Measurements from ENCODE around the gene OLFM2. TPM values are rescaled to one million over a fixed set of nuclear protein-coding genes. Genes with fewer than 3 reads are reported as not detected.

The OLFM2 gene
- total RNA-seq, 2 donors from 2014 or later = 33.1 to 58.1 TPM

DNA sequence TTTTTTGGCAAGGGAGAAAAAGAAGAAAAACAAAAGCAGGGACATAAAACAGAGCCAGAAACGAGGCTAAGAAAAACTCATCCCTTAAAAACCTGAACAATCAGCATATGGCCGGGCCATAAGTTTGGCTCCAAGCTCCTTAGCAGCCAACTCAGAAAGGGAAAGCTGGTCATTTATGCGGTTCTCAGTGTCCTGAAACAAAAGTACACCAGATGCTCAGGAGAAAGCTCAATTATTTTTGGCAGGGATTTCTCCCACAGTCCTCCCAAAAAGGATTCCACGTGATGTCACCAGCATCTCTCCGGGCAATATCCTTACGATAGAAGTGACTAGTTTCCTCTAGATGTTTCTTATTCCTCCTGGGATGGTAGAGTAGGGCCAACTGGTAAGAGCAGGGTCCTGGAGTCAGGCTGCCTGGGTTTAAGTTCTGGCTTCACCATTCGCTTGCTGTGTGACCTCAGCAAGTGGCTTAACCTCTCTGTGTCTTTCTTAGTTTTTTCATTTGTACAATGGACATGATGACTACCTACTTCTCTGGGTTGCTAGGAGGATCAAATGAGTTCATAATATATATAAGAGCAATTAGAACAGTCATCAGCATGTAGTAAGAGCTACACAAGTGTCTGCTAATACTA lies 67.2 kb downstream of the OLFM2 start:
- DNase-seq = no peak
- H3K4me1 Mint-ChIP-seq = peaks cover 14% of the 10 kb centered on the region
- TF ChIP-seq, protein P1, sequence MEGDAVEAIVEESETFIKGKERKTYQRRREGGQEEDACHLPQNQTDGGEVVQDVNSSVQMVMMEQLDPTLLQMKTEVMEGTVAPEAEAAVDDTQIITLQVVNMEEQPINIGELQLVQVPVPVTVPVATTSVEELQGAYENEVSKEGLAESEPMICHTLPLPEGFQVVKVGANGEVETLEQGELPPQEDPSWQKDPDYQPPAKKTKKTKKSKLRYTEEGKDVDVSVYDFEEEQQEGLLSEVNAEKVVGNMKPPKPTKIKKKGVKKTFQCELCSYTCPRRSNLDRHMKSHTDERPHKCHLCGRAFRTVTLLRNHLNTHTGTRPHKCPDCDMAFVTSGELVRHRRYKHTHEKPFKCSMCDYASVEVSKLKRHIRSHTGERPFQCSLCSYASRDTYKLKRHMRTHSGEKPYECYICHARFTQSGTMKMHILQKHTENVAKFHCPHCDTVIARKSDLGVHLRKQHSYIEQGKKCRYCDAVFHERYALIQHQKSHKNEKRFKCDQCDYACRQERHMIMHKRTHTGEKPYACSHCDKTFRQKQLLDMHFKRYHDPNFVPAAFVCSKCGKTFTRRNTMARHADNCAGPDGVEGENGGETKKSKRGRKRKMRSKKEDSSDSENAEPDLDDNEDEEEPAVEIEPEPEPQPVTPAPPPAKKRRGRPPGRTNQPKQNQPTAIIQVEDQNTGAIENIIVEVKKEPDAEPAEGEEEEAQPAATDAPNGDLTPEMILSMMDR (conservative IDR thresholded peaks at IDR 0.05) = no peak

DNA sequence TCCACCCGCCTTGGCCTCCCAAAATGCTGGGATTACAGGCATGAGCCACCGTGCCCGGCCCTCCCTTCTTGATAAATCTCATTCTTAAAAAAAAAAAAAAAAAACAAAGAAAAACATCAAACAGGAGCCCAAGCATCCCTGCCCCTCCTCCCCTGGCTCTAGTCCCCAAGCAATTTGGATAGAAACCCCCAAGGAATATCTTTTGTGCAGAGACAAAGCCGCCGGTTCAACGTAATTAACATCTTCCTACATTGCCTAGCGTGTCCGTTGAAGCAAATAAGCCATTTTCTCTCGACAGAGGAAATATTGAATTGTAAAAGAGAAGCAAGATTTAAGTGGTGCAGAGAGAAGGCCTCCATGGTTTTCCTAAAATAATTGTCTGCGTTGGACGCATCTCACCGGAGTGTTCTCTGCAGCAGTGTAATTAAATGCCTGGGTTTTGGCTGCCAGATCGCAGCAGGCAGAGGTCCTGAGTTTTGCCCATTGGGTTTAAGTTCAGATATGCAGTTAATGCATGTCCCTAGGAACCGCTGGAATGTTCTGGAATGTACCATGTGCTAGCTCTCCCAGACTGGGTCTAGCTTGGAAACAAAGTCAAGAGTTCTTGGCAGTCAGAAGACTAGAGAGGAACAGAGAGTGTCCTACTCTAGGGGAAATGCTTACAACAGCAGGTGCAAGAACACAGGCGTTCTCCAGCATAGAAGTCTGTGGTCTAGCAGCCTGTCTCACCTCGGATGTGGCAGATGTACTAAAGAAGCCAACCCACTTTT lies 70.4 kb downstream of the OLFM2 start:
- 86% methylated on average over 10 to 16 of the region's 16 CpGs for WGBS, 2 experiments (ENCODE audit: insufficient coverage in 1 of 2, insufficient read length in 1 of 2)
- H3K27ac ChIP-seq (ENCODE audit: low read depth, low read length) = no peak overlapping the region
- H3K4me1 Mint-ChIP-seq = no peaks in the 10 kb centered on the region
- no peaks in the 10 kb centered on the region for H3K36me3 Mint-ChIP-seq (ENCODE audit: low read depth)
- no peak overlapping the region for H3K9ac ChIP-seq (ENCODE audit: extremely low read depth, low read length, poor library complexity, severe bottlenecking)
- no peaks in the 10 kb centered on the region for H3K36me3 ChIP-seq (ENCODE audit: control insufficient read depth, insufficient read depth, low read length)
- DNase-seq = no peak
- H3K27me3 ChIP-seq (ENCODE audit: control insufficient read depth, insufficient read depth, low read length, poor library complexity, severe bottlenecking) = no peaks in the 10 kb centered on the region
- H3K27ac Mint-ChIP-seq = no peak overlapping the region
- TF ChIP-seq, protein P1 (conservative IDR thresholded peaks at IDR 0.05) = no peak
- no peak overlapping the region for H3K4me3 Mint-ChIP-seq
- no peaks in the 10 kb centered on the region for H3K27me3 Mint-ChIP-seq (ENCODE audit: insufficient read depth)
- no peaks in the 10 kb centered on the region for H3K4me1 ChIP-seq (ENCODE audit: control insufficient read depth, insufficient read depth, low read length)
- no peak overlapping the region for H3K4me3 ChIP-seq (ENCODE audit: low read length)
- H3K9me3 Mint-ChIP-seq = no peaks in the 10 kb centered on the region
- H3K9me3 ChIP-seq (ENCODE audit: control insufficient read depth, low read length) = no peaks in the 10 kb centered on the region

More for the DNA sequence above, 67.2 kb downstream of the OLFM2 start:
- H3K36me3 Mint-ChIP-seq (ENCODE audit: low read depth) = no peaks in the 10 kb centered on the region
- H3K27me3 ChIP-seq (ENCODE audit: control insufficient read depth, insufficient read depth, low read length, poor library complexity, severe bottlenecking) = no peaks in the 10 kb centered on the region
- H3K27me3 Mint-ChIP-seq (ENCODE audit: insufficient read depth) = no peaks in the 10 kb centered on the region
- no peak overlapping the region for H3K27ac Mint-ChIP-seq
- H3K9ac ChIP-seq (ENCODE audit: extremely low read depth, low read length, poor library complexity, severe bottlenecking) = no peak overlapping the region
- 92 to 93% methylated on average over 5 to 7 of the region's 7 CpGs for WGBS, 2 experiments (ENCODE audit: insufficient coverage in 1 of 2, insufficient read length in 1 of 2)
- H3K4me3 Mint-ChIP-seq = no peak overlapping the region
- no peak overlapping the region for H3K27ac ChIP-seq (ENCODE audit: low read depth, low read length)
- H3K9me3 Mint-ChIP-seq = no peaks in the 10 kb centered on the region
- H3K4me3 ChIP-seq (ENCODE audit: low read length) = no peak overlapping the region
- no peaks in the 10 kb centered on the region for H3K36me3 ChIP-seq (ENCODE audit: control insufficient read depth, insufficient read depth, low read length)
- no peaks in the 10 kb centered on the region for H3K9me3 ChIP-seq (ENCODE audit: control insufficient read depth, low read length)
- H3K4me1 ChIP-seq (ENCODE audit: control insufficient read depth, insufficient read depth, low read length) = peaks cover 4% of the 10 kb centered on the region

GRCh38 chr19:9863759-9864158 lies 72.6 kb downstream of the OLFM2 start:
- no peaks in the 10 kb centered on the region for H3K4me1 ChIP-seq (ENCODE audit: control insufficient read depth, insufficient read depth, low read length)
- H3K9ac ChIP-seq (ENCODE audit: extremely low read depth, low read length, poor library complexity, severe bottlenecking) = no peak overlapping the region
- no peak overlapping the region for H3K4me3 ChIP-seq (ENCODE audit: low read length)
- H3K27me3 Mint-ChIP-seq (ENCODE audit: insufficient read depth) = no peaks in the 10 kb centered on the region
- H3K4me3 Mint-ChIP-seq = no peak overlapping the region
- no peaks in the 10 kb centered on the region for H3K9me3 ChIP-seq (ENCODE audit: control insufficient read depth, low read length)
- peaks cover 2% of the 10 kb centered on the region for H3K36me3 Mint-ChIP-seq (ENCODE audit: low read depth)
- TF ChIP-seq, protein P1 (conservative IDR thresholded peaks at IDR 0.05) = no peak
- no peaks in the 10 kb centered on the region for H3K9me3 Mint-ChIP-seq
- no peak overlapping the region for H3K27ac ChIP-seq (ENCODE audit: low read depth, low read length)
- no peak for DNase-seq
- H3K27me3 ChIP-seq (ENCODE audit: control insufficient read depth, insufficient read depth, low read length, poor library complexity, severe bottlenecking) = no peaks in the 10 kb centered on the region
- H3K4me1 Mint-ChIP-seq = no peaks in the 10 kb centered on the region
- H3K27ac Mint-ChIP-seq = no peak overlapping the region
- 86 to 93% methylated on average over 5 of the region's 5 CpGs for WGBS, 2 experiments (ENCODE audit: insufficient coverage in 1 of 2, insufficient read length in 1 of 2)
- no peaks in the 10 kb centered on the region for H3K36me3 ChIP-seq (ENCODE audit: control insufficient read depth, insufficient read depth, low read length)

Measured in endodermal cell (in vitro differentiated cells).